LNCAP (cell line): ENCODE results near the gene LRCOL1.

Experiments used
- TF ChIP-seq, protein P1 (sequence below): fragments of 450-650 bp; IDR thresholded peaks from 2 replicates; pipeline ENCODE4 v1.5.1; 2017; ENCODE audit warnings: mild to moderate bottlenecking

LRCOL1 gene

GRCh38 chr12:132582582-132583410 lies 27.6 kb downstream of the LRCOL1 start:
- TF ChIP-seq, protein P1, sequence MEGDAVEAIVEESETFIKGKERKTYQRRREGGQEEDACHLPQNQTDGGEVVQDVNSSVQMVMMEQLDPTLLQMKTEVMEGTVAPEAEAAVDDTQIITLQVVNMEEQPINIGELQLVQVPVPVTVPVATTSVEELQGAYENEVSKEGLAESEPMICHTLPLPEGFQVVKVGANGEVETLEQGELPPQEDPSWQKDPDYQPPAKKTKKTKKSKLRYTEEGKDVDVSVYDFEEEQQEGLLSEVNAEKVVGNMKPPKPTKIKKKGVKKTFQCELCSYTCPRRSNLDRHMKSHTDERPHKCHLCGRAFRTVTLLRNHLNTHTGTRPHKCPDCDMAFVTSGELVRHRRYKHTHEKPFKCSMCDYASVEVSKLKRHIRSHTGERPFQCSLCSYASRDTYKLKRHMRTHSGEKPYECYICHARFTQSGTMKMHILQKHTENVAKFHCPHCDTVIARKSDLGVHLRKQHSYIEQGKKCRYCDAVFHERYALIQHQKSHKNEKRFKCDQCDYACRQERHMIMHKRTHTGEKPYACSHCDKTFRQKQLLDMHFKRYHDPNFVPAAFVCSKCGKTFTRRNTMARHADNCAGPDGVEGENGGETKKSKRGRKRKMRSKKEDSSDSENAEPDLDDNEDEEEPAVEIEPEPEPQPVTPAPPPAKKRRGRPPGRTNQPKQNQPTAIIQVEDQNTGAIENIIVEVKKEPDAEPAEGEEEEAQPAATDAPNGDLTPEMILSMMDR: no peak

GRCh38 chr12:132582058-132582420 lies 28.3 kb downstream of the LRCOL1 start:
- TF ChIP-seq, protein P1: no peak

- TF ChIP-seq, protein P1: no peak
These were observed 28.9 kb downstream of the LRCOL1 start for GRCh38 chr12:132581348-132582057.

GRCh38 chr12:132580701-132581292 lies 29.6 kb downstream of the LRCOL1 start:
- TF ChIP-seq, protein P1: no peak

- TF ChIP-seq, protein P1: no peak
These were observed 30.6 kb downstream of the LRCOL1 start for GRCh38 chr12:132579744-132580143.

DNA sequence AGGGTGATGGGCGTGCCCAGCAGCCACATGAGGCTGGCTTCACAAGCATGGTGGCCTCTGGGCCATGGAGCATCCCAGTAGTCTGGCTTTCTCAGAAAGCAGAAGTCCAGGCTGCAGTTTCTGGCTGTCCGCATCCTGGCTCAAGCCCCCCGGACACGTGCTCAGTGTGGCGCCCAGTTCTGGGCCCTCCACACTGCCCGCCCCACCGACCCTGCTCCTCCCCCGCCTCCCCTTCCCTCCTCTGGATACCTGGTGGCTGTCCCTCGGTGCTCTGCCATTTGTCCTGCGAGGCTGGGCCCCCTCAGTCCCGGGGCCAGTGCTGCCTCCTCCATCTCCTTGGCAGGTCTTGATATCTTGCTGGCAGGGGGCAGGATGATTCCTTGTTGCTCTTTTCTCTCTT lies 31.6 kb downstream of the LRCOL1 start:
- TF ChIP-seq, protein P1: no peak

- TF ChIP-seq, protein P1: no peak
These were observed 32.3 kb downstream of the LRCOL1 start for GRCh38 chr12:132578118-132578517.
